RWPE2 (cell line): ENCODE measurements around the gene HARBI1.

ENCODE experiments used
- ATAC-seq: fragments of 200-7000 bp; cut with Tn5 transposase; 3 replicates; pipeline ENCODE4 v1.9.1; 2021; ENCODE audit warnings: low read depth
- DNase-seq: peaks from one replicate; pipeline ENCODE4 v3.0.0-alpha.2; 2020; ENCODE audit warnings: low spot score
- H3K27ac ChIP-seq: fragments of 450-650 bp; 2 replicates; pipeline ENCODE4 v1.5.1; 2017; ENCODE audit warnings: mild to moderate bottlenecking; ENCODE audit not compliant: poor library complexity, severe bottlenecking
- H3K27me3 ChIP-seq: fragments of 250-450 bp; sonication (Bioruptor Pico); 2 replicates; pipeline ENCODE4 v1.5.1; 2021; ENCODE audit warnings: mild to moderate bottlenecking, moderate library complexity; ENCODE audit not compliant: insufficient read depth, poor library complexity, severe bottlenecking
- H3K36me3 ChIP-seq: fragments of 250-450 bp; sonication (Bioruptor Pico); 2 replicates; pipeline ENCODE4 v1.5.1; 2020; ENCODE audit warnings: low read depth, mild to moderate bottlenecking, moderate library complexity
- H3K4me1 ChIP-seq: fragments of 250-450 bp; sonication (Bioruptor Pico); 2 replicates; pipeline ENCODE4 v1.5.1; 2021; ENCODE audit warnings: mild to moderate bottlenecking, moderate library complexity; ENCODE audit not compliant: insufficient read depth, poor library complexity, severe bottlenecking
- H3K4me3 ChIP-seq: fragments of 250-450 bp; sonication (Bioruptor Pico); 2 replicates; pipeline ENCODE4 v1.5.1; 2021; ENCODE audit warnings: mild to moderate bottlenecking, moderate library complexity; ENCODE audit not compliant: severe bottlenecking
- H3K9me3 ChIP-seq: fragments of 250-450 bp; sonication (Bioruptor Pico); 2 replicates; pipeline ENCODE4 v1.5.1; 2021; ENCODE audit warnings: mild to moderate bottlenecking, moderate library complexity; ENCODE audit not compliant: severe bottlenecking
- TF ChIP-seq, protein P1 (sequence below): fragments of 450-650 bp; IDR thresholded peaks from one replicate; pipeline ENCODE4 v1.5.1; 2017; ENCODE audit warnings: mild to moderate bottlenecking, moderate library complexity; ENCODE audit not compliant: poor library complexity, severe bottlenecking

HARBI1 gene

GRCh38 chr11:46663277-46663940 is 46.4 kb upstream of the HARBI1 start:
- DNase-seq = no peak
- peaks cover 59% of the 10 kb centered on the region for H3K36me3 ChIP-seq
- no peak for ATAC-seq
- TF ChIP-seq, protein P1, sequence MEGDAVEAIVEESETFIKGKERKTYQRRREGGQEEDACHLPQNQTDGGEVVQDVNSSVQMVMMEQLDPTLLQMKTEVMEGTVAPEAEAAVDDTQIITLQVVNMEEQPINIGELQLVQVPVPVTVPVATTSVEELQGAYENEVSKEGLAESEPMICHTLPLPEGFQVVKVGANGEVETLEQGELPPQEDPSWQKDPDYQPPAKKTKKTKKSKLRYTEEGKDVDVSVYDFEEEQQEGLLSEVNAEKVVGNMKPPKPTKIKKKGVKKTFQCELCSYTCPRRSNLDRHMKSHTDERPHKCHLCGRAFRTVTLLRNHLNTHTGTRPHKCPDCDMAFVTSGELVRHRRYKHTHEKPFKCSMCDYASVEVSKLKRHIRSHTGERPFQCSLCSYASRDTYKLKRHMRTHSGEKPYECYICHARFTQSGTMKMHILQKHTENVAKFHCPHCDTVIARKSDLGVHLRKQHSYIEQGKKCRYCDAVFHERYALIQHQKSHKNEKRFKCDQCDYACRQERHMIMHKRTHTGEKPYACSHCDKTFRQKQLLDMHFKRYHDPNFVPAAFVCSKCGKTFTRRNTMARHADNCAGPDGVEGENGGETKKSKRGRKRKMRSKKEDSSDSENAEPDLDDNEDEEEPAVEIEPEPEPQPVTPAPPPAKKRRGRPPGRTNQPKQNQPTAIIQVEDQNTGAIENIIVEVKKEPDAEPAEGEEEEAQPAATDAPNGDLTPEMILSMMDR = no peak
- H3K4me1 ChIP-seq = no peaks in the 10 kb centered on the region
- H3K4me3 ChIP-seq = no peak overlapping the region
- H3K9me3 ChIP-seq = no peaks in the 10 kb centered on the region
- H3K27ac ChIP-seq = no peak overlapping the region
- H3K27me3 ChIP-seq = no peaks in the 10 kb centered on the region

GRCh38 chr11:46662366-46662765 is 45.3 kb upstream of the HARBI1 start:
- Histone ChIP-seq H3K27me3 (no peaks in the 10 kb centered on the region), H3K4me1 (no peaks in the 10 kb centered on the region), H3K9me3 (no peaks in the 10 kb centered on the region), H3K36me3 (peaks cover 64% of the 10 kb centered on the region), H3K4me3 (no peak overlapping the region), H3K27ac (no peak overlapping the region)
- TF ChIP-seq, protein P1 = no peak
- no peak for ATAC-seq
- DNase-seq = no peak

GRCh38 chr11:46661836-46662235 is 44.8 kb upstream of the HARBI1 start:
- ATAC-seq = no peak

DNA sequence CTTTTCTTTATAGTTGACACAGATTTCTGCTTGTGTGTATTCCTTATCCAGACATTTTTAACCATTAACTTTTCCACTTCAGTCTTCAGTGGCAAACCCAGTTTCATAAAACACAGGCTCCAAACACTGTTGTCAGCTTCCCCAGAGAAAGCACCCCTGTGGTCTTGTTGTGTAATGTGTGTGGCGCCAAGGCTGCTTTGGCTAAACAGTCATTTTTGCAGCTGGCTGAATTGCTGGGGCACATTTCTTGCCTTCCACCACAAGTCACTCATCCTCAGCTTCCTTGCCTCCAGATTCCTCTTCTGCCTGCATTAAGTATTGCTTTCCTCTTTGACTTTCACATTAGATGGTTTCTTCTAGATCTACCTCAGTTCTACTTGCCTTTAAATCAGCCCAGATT is 42.9 kb upstream of the HARBI1 start:
- H3K27me3 ChIP-seq = no peaks in the 10 kb centered on the region
- H3K36me3 ChIP-seq = peaks cover 67% of the 10 kb centered on the region
- no peak overlapping the region for H3K4me3 ChIP-seq

More at GRCh38 chr11:46661836-46662235, 44.8 kb upstream of the HARBI1 start:
- no peak overlapping the region for H3K4me3 ChIP-seq
- TF ChIP-seq, protein P1 = no peak
- H3K27me3 ChIP-seq = no peaks in the 10 kb centered on the region
- H3K9me3 ChIP-seq = no peaks in the 10 kb centered on the region
- H3K36me3 ChIP-seq = peaks cover 66% of the 10 kb centered on the region
- H3K4me1 ChIP-seq = no peaks in the 10 kb centered on the region
- DNase-seq = no peak
- H3K27ac ChIP-seq = no peak overlapping the region

DNA sequence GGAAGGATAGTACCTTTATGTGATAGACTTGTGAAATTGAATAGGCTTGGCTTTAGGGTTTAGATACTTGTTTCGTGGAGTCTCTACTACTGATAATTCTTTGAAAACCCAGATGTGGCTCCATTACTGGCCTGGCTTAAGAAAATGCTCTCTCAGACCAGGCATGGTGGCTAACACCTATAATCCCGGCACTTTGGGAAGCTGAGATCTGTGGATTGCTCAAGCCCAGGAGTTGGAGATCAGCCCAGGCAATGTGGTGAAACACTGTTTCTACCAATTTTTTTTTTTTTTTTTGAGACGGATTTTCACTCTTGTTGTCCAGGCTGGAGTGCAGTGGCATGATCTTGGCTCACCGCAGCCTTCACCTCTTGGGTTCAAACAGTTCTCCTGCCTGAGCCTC is 41.2 kb upstream of the HARBI1 start:
- Histone ChIP-seq H3K27ac (no peak overlapping the region), H3K36me3 (peaks cover 68% of the 10 kb centered on the region), H3K9me3 (no peaks in the 10 kb centered on the region), H3K4me1 (no peaks in the 10 kb centered on the region), H3K4me3 (no peak overlapping the region), H3K27me3 (no peaks in the 10 kb centered on the region)
- DNase-seq (no peak), ATAC-seq (no peak)
- TF ChIP-seq, protein P1 = no peak

More for the DNA sequence above, 42.9 kb upstream of the HARBI1 start:
- no peak for DNase-seq
- no peak for ATAC-seq
- H3K27ac ChIP-seq = no peak overlapping the region
- no peaks in the 10 kb centered on the region for H3K9me3 ChIP-seq
- no peaks in the 10 kb centered on the region for H3K4me1 ChIP-seq
- TF ChIP-seq, protein P1 = no peak
